HT1080 (cell line): ENCODE measurements around the gene CALM1. TPM values are rescaled to one million over a fixed set of nuclear protein-coding genes. Genes with fewer than 3 reads are reported as not detected.

Source experiments
- total RNA-seq: library from RNA; depleted of rRNA; stranded (reverse); fragments of >200 nt; shearing (Covaris generic); gene quantifications from 2 replicates; pipeline ENCODE4 v1.2.3, GENCODE V29; 2014; rRNA removed

Gene CALM1
- total RNA-seq, 1 experiment from 2014 or later, result 648 TPM

Other genes with a start within 250 kb of the CALM1 start
- 347 and 425 TPM in 2 replicates for gene PSMC1, start 140.5 kb upstream of the CALM1 start, total RNA-seq
- 9.7 and 16.4 TPM in 2 replicates for gene NRDE2, start 65.1 kb upstream of the CALM1 start, total RNA-seq